K562 (cell line): Measurements from ENCODE around the gene RERE. TPM values are rescaled to one million over a fixed set of nuclear protein-coding genes. Genes with fewer than 3 reads are reported as not detected.

Experiments
- polyA plus RNA-seq, 8 experiments: library from polyadenylated mRNA; depleted of rRNA in 4 of 8; stranded (reverse) in 5 of 8; unstranded in 3 of 8; fragments of >200 nt; fragmentation: Nextera tagmentation in 2 of 8; fragmentation: Illumina TruSeq in 1 of 8; extraction: Ambion mirVana in 2 of 8; extraction: Trizol in 1 of 8; gene quantifications; 2 replicates each; pipeline versions ENCODE4 v1.2.1 to v1.2.3, GENCODE V29; 2011 to 2014; ENCODE audit warnings: inconsistent platforms in 1 of 8, missing spikeins in 1 of 8
- total RNA-seq, 7 experiments: library from RNA; depleted of rRNA in 6 of 7; stranded (reverse); fragments of >200 nt in 6 of 7; fragmentation: Illumina TruSeq in 2 of 7; extraction: Trizol in 2 of 7; gene quantifications; 2 replicates each; pipeline versions ENCODE4 v1.2.1 to v1.2.3, GENCODE V29; 2011 to 2021; ENCODE audit warnings: low replicate concordance in 1 of 7
- TF ChIP-seq, protein P1 (sequence below): fragments of 450-650 bp; IDR thresholded peaks from 2 replicates; pipeline ENCODE4 v1.6.1; 2016; ENCODE audit warnings: mild to moderate bottlenecking, moderate library complexity

RERE gene
- total and polyA plus RNA-seq, 9 of the 15 experiments (the other 6 are each of a cell fraction or from before 2014, with no cell fraction given), result 3.0 to 51.5 (median 13.4) TPM

DNA sequence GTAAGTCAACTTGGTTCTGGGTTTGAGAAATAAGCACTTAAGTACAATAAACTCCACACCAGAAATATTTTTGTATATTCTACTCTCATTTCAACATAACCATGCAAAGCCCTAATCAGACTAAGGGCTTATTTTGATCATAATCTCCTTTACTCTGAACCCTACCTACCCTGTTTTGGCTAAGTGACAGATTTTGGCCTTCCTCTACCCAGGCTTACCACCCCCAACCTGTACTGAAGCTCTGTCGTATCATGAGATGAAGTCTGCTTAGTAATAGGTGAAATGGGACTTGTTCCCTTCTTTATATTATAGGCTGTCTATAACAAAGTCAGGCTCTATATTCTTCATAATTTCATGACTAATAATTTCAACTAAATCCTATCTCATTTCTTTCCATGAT is 135.5 kb downstream of the RERE start (continued):
- TF ChIP-seq, protein P1, sequence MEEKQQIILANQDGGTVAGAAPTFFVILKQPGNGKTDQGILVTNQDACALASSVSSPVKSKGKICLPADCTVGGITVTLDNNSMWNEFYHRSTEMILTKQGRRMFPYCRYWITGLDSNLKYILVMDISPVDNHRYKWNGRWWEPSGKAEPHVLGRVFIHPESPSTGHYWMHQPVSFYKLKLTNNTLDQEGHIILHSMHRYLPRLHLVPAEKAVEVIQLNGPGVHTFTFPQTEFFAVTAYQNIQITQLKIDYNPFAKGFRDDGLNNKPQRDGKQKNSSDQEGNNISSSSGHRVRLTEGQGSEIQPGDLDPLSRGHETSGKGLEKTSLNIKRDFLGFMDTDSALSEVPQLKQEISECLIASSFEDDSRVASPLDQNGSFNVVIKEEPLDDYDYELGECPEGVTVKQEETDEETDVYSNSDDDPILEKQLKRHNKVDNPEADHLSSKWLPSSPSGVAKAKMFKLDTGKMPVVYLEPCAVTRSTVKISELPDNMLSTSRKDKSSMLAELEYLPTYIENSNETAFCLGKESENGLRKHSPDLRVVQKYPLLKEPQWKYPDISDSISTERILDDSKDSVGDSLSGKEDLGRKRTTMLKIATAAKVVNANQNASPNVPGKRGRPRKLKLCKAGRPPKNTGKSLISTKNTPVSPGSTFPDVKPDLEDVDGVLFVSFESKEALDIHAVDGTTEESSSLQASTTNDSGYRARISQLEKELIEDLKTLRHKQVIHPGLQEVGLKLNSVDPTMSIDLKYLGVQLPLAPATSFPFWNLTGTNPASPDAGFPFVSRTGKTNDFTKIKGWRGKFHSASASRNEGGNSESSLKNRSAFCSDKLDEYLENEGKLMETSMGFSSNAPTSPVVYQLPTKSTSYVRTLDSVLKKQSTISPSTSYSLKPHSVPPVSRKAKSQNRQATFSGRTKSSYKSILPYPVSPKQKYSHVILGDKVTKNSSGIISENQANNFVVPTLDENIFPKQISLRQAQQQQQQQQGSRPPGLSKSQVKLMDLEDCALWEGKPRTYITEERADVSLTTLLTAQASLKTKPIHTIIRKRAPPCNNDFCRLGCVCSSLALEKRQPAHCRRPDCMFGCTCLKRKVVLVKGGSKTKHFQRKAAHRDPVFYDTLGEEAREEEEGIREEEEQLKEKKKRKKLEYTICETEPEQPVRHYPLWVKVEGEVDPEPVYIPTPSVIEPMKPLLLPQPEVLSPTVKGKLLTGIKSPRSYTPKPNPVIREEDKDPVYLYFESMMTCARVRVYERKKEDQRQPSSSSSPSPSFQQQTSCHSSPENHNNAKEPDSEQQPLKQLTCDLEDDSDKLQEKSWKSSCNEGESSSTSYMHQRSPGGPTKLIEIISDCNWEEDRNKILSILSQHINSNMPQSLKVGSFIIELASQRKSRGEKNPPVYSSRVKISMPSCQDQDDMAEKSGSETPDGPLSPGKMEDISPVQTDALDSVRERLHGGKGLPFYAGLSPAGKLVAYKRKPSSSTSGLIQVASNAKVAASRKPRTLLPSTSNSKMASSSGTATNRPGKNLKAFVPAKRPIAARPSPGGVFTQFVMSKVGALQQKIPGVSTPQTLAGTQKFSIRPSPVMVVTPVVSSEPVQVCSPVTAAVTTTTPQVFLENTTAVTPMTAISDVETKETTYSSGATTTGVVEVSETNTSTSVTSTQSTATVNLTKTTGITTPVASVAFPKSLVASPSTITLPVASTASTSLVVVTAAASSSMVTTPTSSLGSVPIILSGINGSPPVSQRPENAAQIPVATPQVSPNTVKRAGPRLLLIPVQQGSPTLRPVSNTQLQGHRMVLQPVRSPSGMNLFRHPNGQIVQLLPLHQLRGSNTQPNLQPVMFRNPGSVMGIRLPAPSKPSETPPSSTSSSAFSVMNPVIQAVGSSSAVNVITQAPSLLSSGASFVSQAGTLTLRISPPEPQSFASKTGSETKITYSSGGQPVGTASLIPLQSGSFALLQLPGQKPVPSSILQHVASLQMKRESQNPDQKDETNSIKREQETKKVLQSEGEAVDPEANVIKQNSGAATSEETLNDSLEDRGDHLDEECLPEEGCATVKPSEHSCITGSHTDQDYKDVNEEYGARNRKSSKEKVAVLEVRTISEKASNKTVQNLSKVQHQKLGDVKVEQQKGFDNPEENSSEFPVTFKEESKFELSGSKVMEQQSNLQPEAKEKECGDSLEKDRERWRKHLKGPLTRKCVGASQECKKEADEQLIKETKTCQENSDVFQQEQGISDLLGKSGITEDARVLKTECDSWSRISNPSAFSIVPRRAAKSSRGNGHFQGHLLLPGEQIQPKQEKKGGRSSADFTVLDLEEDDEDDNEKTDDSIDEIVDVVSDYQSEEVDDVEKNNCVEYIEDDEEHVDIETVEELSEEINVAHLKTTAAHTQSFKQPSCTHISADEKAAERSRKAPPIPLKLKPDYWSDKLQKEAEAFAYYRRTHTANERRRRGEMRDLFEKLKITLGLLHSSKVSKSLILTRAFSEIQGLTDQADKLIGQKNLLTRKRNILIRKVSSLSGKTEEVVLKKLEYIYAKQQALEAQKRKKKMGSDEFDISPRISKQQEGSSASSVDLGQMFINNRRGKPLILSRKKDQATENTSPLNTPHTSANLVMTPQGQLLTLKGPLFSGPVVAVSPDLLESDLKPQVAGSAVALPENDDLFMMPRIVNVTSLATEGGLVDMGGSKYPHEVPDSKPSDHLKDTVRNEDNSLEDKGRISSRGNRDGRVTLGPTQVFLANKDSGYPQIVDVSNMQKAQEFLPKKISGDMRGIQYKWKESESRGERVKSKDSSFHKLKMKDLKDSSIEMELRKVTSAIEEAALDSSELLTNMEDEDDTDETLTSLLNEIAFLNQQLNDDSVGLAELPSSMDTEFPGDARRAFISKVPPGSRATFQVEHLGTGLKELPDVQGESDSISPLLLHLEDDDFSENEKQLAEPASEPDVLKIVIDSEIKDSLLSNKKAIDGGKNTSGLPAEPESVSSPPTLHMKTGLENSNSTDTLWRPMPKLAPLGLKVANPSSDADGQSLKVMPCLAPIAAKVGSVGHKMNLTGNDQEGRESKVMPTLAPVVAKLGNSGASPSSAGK, result no peak
